HepG2 (cell line): ENCODE data around the gene GCDH.
"Not testable (repeated sequence)": the region's sequence is repeated elsewhere in the genome, so short reads cannot be mapped to it uniquely, and the experiment has no call there.

ENCODE experiments used
- CCDC6 ChIP-seq: sonication (generic); formaldehyde crosslinking; IDR thresholded peaks from 2 replicates; pipeline ENCODE4 v1.8.1; 2022; ENCODE audit warnings: mild to moderate bottlenecking, missing genetic modification reagents, moderate library complexity
- EZH2 ChIP-seq: conservative IDR thresholded peaks from 2 replicates; pipeline ENCODE4 v1.6.1; 2012; ENCODE audit warnings: mild to moderate bottlenecking, low read depth, low read length, moderate library complexity
- JUN ChIP-seq: sonication (generic); formaldehyde crosslinking; IDR thresholded peaks from 2 replicates; pipeline ENCODE4 v1.4.0; 2020; ENCODE audit warnings: mild to moderate bottlenecking, missing genetic modification reagents
- NR3C1 ChIP-seq: sonication (generic); formaldehyde crosslinking; IDR thresholded peaks from 2 replicates; pipeline ENCODE4 v1.4.0; 2020; ENCODE audit warnings: missing genetic modification reagents
- POLR2A ChIP-seq, 2 experiments: IDR thresholded peaks; 2 replicates each; pipeline ENCODE4 v1.6.1; 2011; ENCODE audit warnings: low read depth in 2 of 2, low read length in 2 of 2, mild to moderate bottlenecking in 1 of 2, moderate library complexity in 1 of 2; ENCODE audit not compliant: insufficient read depth in 1 of 2
- RNF2 ChIP-seq: fragments of 450-650 bp; conservative IDR thresholded peaks from 2 replicates; pipeline ENCODE4 v1.6.1; 2016; ENCODE audit warnings: low read depth
- ZBTB21 ChIP-seq: sonication (generic); formaldehyde crosslinking; IDR thresholded peaks from 2 replicates; pipeline ENCODE4 v1.4.0; 2020; ENCODE audit warnings: missing genetic modification reagents
- ZFP1 ChIP-seq: IDR thresholded peaks from 2 replicates; pipeline ENCODE4 v1.6.1; 2016
- ZNF501 ChIP-seq: sonication (generic); formaldehyde crosslinking; IDR thresholded peaks from 2 replicates; pipeline ENCODE4 v1.5.1; 2020; ENCODE audit warnings: mild to moderate bottlenecking, moderate library complexity, missing genetic modification reagents
- ZNF761 ChIP-seq: sonication (generic); formaldehyde crosslinking; conservative IDR thresholded peaks from 2 replicates; pipeline ENCODE4 v1.4.0; 2020; ENCODE audit warnings: mild to moderate bottlenecking, missing genetic modification reagents
- TF ChIP-seq, protein P1 (sequence below): sonication (generic); formaldehyde crosslinking; IDR thresholded peaks from 2 replicates; pipeline ENCODE4 v1.4.0; 2020; ENCODE audit warnings: missing genetic modification reagents

DNA sequence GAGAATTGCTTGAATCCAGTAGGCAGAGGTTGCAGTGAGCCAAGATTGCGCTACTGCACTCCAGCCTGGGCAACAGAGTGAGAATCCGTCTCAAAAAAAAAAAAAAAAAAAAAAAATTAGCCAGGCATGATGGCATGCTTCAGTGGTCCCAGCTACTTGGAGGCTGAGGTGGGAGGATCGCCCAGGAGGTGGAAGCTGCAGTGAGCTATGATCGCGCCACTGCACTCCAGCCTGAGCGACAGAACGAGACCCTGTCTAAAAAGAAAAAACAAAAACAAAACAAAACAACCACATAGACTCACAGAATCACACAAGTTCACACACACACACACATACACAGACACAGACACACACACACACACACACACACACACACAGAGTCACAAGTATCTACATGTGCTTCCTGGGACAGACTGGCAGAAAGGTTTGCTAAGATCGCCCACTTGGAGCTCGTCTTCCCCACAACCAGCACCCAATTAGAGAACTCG lies 617 bp upstream of the GCDH start:
- TF ChIP-seq EZH2; JUN (CRISPR knock-in tag); POLR2A (IDR thresholded peaks at IDR 0.05; ENCODE audit: insufficient read depth in 1 of 2, low read depth in 2 of 2, low read length in 2 of 2); CCDC6 (CRISPR knock-in tag); ZNF501; ZNF761 (CRISPR knock-in tag); RNF2; ZFP1; NR3C1 (CRISPR knock-in tag); ZBTB21 (CRISPR knock-in tag): not testable (repeated sequence)
- TF ChIP-seq, protein P1, sequence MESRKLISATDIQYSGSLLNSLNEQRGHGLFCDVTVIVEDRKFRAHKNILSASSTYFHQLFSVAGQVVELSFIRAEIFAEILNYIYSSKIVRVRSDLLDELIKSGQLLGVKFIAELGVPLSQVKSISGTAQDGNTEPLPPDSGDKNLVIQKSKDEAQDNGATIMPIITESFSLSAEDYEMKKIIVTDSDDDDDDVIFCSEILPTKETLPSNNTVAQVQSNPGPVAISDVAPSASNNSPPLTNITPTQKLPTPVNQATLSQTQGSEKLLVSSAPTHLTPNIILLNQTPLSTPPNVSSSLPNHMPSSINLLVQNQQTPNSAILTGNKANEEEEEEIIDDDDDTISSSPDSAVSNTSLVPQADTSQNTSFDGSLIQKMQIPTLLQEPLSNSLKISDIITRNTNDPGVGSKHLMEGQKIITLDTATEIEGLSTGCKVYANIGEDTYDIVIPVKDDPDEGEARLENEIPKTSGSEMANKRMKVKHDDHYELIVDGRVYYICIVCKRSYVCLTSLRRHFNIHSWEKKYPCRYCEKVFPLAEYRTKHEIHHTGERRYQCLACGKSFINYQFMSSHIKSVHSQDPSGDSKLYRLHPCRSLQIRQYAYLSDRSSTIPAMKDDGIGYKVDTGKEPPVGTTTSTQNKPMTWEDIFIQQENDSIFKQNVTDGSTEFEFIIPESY, result not testable (repeated sequence)
